HS-27A (cell line): ENCODE data around the gene CARD9.

ENCODE experiments used
- DNase-seq: peaks from one replicate; pipeline ENCODE4 v3.0.0-alpha.2; 2012; ENCODE audit warnings: low read depth, missing footprints

The CARD9 gene

DNA sequence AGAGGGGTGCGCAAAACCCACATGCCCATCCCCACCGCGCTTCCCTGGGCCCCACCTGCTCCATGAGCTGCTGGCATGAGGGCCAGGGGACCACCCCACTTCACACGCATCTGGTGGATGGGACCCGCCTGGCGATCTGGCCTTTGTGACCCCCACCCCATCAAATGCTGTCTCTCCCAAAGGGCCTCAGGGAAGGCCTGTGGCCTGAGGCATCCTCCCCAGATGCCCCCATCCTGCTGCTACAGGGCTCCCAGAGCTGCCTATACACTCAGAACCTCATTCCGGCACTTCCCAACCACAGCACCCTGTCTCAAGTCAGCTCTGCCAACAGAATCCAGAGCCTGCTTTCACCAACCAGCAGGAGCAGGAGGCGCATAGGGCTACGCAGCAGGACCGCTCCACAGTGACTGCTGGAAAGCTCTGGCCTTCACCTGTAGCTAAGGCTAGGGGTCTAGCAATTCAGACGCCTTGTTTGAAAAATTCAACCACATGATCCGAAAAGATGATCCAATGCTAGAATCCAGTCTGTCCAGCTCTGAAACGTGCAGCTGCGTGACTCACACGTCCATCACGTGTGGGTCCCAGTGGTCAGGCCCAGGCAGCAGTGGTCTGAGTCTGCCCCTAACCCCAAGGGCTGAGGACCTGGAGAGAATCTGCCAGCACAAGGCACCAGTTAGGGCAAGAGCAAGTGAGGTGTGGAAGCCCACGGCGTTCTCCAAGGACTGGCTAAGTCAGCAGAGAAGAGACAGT is 27.9 kb upstream of the CARD9 start:
- DNase-seq, result no peak

DNA sequence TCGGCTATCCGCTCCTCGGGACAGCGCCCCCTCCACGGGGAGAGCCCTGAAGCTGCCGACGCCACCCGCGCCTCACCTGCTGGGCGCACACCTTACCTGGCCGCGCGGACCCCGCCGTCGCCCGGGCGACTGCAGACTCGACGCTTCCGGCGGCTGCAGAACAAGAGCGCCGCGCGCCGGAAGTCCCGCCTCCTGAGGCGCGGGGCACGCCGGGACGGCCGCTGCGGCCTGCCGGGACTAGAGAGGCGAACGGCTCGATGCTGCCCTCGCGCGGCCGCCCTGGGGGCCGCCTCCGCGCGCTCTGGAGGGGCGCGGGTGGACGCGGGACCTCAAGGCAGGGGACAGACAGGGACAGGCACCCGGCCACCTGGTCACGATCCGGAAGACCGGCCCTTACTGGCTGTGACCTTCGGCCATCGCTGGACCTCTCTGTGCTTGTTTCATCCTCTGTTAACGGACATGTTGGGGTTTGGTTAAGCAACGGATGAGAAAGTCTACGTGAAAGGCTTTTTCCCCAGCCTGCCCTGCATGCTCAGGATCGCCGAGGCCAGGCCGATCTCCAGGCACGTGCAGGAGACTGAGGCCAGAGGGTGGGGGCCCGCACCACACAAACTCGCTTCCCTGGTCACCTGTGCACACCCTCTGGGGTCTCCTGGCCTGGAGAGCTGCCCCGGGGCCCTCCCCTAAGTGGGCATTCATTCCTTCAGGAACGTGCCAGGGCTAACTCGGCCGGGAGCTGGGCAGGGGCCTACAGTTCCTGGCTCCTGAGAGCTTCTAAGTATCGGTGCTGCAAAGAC is 26.8 kb upstream of the CARD9 start, which contains the start of gene SNAPC4:
TSS of gene SNAPC4 (minus strand) at position 133 of the 797 bp plus-strand sequence. CDS start 1,742 bp downstream, outside the sequence.
- DNase-seq, result no peak

DNA sequence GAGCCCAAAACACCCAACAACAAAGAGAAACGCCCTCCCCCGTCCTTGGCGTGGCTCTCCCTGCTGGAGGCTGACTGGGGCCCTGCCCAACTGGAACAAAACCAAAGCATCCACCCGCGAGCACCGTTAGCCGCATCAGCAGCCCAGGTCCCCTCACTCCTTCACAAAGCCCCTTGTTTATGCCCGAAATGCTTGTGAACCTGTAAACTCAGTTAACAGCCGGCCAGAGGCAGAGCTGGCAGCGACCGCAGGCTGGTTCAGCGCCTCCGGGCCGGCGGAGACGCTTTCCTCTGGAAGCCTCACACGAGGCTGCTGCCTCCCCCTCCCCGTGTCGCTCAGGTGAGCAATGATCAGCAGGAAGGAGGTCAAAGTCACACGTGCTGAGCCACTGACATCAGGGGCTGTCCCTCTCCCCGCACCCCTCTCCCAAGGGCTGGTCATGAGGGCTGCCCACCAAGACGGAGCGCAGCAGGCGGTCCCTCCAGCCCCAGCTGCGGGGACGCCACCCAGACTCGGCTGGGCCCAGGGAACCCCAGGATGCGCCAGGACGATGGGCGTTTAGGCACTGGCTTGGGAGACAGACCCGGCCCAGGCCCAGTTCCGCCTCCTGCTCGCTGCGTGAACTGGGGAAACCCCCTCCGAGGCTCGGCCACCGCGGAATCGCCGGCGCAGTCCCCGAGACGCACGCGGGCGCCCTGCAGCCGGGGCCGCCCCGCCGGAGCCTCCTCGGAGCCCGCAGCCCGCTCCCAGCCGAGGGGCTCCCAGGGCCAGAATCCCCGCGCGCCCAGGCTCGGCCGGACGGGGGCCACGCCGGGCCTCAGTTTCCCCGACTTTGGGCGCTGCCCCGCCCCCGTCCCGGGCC is 25.9 kb upstream of the CARD9 start:
- DNase-seq, result no peak

DNA sequence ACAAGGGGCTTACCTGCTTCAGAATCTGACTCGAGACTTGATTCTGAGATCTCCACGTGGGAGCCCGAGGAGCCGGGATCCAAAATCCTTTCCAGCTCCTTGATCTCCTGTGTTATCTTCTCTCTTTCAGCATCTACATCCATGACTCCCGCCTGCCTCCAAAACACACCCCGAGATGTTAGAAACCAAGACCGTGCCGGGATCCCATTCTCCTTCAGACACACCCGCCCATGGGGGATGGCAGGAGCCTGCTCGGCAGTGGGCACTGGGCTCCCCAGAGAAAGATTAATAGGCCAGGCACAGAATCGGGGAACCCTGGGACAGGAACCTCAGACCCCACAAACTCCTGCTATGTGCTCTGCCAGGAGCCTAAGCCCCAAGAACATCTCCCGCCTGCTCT is 24.8 kb upstream of the CARD9 start:
- DNase-seq, result no peak

DNA sequence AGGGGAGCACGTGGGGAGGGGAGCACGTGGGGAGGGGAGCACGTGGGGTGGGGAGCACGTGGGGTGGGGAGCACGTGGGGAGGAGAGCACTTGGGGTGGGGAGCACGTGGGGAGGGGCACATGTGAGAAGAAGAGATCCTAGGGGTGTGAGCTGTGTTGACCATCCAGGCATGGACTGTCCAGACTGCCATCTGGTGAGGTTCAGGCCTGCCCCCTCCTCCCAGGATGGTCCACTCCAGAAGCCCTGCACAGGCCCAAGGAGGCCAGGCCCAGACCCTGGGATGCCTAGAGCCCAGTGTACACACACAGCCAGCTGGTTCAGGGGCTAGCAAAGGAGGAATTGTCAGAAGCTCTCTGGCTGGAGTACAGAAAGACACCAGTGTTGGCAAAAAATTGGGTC is 24.2 kb upstream of the CARD9 start:
- no peak for DNase-seq

DNA sequence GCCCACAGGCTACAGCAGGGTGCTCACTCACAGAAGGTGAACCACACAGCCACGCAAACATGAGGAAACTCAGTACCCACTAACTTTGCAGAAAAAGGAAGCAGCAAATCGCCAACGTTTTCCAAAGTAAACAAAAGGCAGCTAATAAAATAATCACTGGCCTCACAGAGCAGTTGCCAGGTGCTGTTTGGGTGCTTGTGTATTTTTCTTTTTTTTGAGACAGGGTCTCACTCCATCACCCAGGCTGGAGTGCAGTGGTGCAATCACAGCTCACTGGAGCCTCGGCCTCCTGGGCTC is 22.7 kb upstream of the CARD9 start:
- DNase-seq, result no peak

DNA sequence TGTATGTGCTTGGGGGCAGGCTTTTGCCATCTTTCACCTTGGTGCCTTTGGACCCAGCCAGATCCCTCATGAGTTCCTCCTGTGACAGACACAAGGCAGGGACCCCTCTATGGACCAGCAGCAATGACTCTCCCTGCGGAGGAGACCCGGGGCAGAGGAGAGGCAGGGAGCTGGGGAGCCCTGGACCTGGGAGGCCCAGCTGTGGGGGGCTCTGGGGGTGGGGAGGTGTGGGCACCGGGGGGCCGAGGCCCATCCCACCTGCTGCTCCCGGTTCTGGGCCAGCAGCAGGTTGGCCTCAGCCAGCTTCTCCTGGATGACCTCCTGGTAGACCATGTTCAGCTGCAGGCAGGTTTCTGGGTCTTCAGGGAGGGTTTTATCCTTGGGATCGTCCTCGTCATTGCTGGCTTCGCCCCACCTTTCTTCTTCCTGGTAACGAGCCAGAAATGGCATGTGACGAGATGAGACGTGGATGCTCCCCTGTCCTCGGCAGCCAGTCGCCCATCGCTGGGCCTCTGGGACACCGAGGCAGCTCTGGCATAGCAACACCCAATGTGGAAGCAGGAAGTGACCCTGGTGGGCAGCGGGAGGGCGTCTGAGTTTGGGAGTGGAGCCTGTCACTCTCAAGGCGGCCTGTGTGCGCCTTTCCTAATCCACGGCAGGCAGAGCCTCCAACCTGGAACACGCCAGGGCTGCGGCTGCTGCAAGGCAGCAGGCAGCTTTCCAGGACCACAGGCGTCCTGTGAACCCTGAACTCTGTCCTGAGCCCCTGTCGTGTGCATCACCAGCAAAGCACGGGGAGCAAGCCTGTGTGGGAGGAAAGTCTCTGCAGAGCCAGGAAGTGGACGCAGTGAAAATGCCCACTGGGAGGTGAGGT is 22.1 kb upstream of the CARD9 start:
- no peak for DNase-seq

DNA sequence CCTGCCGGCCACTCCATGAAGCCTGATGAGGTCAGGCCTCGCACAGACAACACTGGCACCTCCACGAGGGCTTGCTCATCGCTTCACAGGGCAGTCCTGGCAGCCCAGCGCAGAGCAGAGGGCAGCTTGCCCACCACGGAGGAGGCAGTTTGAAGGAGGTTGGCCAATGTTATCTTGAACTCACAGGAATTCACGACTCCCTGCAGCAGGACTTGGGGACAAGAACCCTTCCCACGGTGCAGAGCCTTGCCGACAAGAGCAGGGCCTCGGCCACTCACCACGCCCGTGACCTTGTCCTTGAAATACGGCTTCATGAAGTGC is 21.5 kb upstream of the CARD9 start:
- no peak for DNase-seq

DNA sequence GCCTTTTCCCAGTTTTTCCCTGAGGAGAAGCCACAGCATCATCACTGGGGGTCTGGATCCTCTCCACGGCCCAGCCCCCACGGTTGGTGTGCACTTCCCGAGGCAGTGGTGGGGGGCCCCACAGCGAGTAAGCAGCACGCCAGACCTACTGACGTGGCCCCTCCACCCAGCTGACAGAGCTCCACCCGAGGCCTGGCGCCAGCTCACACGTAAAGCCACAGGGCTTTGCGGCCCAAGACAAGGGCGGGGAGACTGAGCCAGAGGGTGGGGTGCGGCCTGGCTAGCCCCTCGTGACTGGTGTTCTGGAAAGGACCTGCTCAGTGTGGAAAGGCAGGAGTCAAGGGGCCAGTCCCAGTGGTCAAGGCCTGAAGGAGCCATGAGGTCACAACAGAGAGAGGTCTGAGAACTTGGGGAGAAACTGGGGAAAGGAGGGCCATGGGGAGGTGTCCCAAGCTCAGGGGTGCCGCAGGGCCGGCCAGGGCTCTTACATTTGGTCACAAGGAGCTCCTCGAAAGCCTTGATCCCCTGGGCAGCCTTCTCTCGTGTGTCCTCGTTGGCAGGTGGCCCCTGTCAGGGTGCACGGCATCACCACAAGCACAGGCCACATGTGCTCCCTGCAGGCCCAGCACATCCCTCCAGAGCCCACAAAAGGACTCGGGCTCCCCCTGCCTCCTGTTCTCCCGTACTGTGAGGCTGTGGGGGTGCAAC is 21.0 kb upstream of the CARD9 start:
- no peak for DNase-seq

DNA sequence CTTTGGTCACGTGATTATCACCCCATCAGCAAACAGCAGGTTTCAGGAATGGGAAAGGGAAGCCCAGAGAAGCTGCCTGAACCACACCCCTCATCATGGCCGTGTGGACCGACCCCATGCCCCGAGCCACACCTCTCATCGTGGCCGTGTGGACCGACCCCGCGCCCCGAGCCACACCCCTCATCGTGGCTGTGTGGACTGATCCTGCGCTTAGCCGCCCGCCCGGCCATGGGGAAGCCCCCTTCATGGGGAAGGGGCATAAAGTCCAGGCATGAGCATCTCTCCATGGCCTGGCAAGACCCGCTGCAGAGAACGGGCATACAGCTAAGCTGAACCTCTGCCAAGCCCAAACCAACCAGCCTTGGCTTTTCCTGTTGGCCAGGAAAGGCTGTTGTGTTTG is 20.1 kb upstream of the CARD9 start:
- DNase-seq, result no peak

DNA sequence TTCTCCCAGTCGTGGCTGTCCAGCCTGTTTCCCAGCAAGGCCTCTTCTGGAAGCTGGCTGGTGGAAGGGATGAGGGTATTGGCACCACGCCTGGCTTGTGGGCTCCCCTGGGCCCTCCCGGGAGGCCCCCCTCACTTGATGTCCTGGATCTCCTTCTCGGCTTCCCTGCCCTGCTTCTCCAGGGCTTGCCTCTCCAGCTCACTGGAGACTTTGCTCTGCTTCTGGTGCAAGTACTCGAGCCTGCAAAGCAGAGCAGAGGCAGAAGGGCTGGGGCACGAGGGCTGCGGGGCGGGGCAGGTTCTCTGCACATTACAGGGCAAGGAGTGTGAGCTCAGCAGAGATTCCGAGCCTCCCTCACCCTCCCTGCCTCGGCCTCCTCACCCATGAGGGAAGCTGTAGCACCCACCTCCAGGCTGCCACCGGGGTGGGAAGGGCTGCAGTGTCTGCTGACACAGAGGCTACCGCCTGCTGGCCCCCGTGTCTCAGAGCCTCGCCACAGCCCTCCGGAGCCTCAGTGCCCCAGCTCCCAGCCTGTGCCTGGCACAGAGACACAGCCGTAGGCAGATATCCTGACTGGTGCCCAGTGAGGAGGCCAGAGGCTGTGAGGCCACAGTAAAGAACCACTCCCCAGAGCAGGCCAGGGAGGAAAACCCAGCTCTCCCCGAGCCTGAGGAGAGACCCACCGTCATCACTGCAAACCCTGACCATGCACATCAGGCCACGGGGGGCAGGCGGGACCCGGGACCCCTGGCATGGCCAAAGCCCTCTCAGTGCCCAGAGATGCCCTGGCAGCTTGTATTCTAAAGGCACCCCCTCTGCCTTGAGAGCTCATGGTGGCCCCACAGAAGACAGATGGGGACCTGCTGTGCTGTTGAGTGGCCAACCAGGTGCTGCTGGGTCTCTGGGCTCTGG is 19.3 kb upstream of the CARD9 start:
- no peak for DNase-seq

DNA sequence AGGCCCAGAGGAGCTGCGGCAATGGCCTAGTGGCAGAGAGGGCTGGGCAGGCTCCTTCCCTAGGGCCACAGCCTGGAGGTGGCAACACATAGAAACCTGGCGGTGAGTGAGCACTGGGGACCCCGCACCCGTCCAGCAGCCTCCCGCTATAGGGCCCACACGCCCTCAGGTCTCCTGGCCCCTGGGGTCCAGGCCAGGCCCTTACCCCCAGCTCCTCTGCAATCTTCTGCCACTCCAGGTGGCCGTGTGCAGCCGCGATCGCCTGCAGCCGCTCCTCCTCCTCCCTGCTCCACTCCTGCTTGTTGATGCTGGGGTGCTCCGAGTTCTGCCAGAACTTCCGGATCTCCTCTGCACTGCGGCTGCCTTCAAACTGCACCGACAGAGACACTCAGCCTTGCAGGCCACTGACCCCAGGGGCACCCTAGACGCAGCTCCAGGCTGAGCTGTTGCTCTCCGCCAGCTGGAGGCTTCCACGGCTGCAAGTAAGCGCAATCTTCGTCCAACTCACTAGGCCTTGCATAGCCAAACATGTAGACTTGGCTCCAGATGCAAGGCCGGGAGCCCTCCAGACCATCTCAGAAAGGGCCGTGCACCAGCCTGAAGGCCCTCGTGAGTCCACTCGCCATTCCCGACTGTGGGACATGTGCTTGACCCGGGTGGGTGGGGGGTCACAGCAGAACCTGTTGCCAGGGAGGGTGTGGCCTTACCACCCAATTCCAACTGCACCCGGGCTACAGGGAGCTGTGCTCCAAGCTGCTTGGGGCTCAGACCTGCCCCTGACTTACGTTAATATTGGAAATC is 18.5 kb upstream of the CARD9 start:
- DNase-seq, result no peak

DNA sequence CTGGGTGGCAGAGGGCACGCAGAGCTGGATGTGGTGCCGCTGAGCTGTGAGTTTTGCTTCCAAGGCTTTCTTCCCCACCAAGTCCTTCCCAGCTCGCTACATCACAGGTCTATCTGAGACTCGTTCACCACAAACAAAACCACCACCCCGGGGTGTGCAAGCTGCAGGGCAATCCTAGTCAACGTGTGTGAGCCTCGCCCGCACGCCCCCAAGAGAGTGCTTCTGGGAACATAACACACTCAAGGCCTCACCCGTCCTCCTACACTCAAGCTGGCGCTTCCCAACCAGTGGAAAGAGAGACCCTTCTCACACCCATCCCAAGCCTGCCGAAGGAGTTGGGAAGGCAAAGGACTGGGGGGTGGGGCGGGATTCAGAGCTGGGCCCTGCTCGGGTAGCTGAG is 15.9 kb upstream of the CARD9 start:
- DNase-seq, result no peak

DNA sequence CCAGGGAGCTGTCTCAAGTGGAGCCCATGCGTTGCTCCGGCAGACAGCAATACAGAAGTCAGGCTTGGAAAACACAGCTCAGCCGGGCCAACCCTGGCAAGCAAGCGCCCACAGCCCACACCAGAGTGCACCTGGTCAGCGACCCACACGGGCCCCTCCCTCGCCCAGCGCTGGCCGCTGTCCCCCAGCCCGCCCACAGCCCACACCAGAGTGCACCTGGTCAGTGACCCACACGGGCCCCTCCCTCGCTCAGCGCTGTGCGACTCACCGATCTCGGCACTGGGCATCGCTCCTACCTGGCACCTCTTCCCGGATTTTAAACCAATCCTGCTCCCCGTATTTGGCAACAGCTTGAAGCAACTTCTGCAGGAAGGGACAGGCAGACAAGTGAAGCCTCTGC is 13.7 kb upstream of the CARD9 start:
- DNase-seq, result no peak

DNA sequence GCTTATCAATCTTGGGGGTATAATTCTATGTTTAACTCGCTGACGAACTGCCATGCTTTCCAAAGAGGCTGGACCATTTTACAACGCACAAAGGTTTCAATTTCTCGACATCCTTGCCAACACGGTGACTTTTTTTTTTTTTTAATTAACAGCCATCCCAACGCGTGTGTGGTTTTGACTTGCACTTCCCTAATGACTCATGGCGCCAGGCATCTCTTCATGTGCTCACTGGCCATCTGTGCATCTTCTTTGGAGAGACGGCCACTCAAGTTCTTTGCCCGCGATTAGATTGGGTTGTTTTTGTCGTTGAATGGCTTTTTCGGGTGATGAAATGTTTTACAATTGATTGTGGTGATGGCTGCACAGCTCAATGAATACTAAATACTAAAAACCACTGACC is 12.5 kb upstream of the CARD9 start:
- DNase-seq, result no peak

DNA sequence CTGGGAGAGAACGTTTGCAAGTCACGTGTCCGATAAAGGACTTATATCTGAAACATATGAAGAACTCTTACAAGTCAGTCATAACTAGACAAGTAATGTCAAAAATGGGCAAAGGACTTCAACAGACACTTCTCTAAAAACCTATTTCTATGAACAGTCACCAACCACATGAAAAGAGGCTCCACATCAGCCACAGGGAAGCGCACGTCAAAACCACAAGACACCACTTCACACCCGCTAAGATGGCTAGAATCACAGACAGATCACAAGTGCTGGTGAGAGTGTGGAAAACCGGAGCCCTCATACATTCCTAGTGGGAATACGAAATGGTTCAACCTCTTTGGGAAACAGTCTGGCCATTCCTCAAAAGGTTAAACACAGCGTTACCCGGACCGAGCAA is 11.5 kb upstream of the CARD9 start:
- DNase-seq, result no peak

DNA sequence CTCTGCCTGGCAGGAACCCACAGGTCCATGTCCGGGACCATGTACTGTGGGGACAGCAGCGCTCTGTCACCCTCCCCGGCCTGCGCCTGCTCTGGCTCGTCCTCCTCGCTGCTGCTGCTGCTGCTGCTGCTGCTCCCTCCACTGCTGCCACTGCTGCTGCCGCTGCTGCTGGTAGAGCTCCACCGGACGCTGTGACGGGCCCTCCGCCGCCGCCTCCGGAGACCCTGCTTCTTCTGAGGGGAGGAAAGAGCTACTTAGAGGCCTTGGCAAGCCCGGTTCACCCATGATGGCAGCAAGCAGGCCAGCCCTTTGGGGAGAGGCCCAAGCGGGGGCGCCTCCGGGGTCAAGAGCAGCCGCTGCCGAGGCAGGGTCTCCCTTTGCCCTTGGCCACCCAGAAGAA is 10.0 kb upstream of the CARD9 start:
- no peak for DNase-seq

DNA sequence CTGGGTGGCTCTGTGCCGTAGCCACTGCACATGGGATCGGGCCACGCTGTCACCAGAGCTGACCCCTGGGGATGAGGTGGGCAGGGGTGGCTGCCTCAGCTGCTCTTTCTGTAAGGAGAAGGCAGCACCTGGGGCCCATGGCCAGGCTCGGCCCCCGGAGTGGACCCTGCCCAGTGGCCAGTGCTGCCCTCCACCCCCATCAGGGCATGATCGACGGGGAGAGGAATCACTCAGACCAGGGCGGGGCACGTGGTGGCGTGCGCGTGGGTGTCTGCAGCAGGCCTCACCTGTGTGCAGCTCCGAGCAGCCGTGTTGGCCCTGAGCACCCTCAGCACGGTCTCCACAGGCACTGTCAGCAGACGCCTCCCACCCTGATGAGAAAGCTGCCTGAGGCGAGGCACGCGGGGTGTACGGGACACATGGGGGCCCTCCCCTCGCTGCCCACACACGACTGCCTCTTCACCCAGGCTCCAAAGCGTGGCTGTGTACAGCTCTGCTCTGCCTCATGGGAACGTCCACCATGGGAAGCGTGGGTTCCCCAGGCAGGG is 8.6 kb upstream of the CARD9 start:
- no peak for DNase-seq

DNA sequence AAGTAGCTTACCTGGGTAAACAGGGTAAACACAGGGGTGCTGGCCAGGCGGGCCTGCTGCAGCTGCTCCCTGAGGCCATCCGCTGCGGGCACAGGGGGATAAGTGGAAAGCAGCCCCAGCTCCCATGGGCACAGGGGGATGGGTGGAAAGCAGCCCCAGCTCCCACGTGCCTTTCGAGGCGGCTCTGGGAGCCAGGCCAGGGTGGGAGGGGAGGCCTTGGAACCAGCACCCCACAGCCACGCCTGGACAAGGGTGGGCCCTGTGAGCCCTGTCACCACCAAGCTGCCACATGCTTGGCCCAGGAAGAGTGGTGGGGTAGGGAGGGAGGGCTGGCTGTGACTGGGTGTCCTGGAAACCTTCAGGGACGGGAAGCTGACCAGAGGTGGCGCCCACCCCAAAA is 7.8 kb upstream of the CARD9 start:
- no peak for DNase-seq
